Measurements from ENCODE around the gene TMEM132C. TPM values are rescaled to one million over a fixed set of nuclear protein-coding genes. Genes with fewer than 3 reads are reported as not detected.

TMEM132C gene
- total and polyA plus RNA-seq, 2 of the 8 experiments (the other 6 are each of a cell fraction or from before 2014, with no cell fraction given): 0.23 to 0.76 TPM

GRCh38 chr12:128483526-128484255, 216.7 kb downstream of the TMEM132C start:
- POLR2A ChIA-PET (ENCODE audit: partially characterized antibody): no interaction called here
- no peak overlapping the region for H4K8ac ChIP-seq (ENCODE audit: extremely low read depth, insufficient read depth, low read length)
- 92% methylated on average over 9 of the region's 9 CpGs; no CpG with 5 or more reads in 1 of the 2 experiments for WGBS, 2 experiments (ENCODE audit: extremely low coverage in 1 of 2, insufficient coverage in 1 of 2, insufficient read length in 1 of 2, insufficient replicate concordance in 2 of 2, low coverage in 1 of 2, low lambda C conversion rate in 2 of 2, missing lambda C conversion rate in 1 of 2)
- no peak for TF ChIP-seq EZH2 (IDR thresholded peaks at IDR 0.05; ENCODE audit: low read depth, low read length, severe bottlenecking)
- TF ChIP-seq BACH1 (IDR thresholded peaks at IDR 0.05; ENCODE audit: low read length): no peak
- TF ChIP-seq, protein P1, sequence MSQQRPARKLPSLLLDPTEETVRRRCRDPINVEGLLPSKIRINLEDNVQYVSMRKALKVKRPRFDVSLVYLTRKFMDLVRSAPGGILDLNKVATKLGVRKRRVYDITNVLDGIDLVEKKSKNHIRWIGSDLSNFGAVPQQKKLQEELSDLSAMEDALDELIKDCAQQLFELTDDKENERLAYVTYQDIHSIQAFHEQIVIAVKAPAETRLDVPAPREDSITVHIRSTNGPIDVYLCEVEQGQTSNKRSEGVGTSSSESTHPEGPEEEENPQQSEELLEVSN (IDR thresholded peaks at IDR 0.05): no peak
- TF ChIP-seq CBX8 (IDR thresholded peaks at IDR 0.05; ENCODE audit: borderline replicate concordance, low read depth, low read length): no peak
- no peak for TF ChIP-seq SIX5 (IDR thresholded peaks at IDR 0.05; ENCODE audit: low read depth, low read length)
- TF ChIP-seq SIRT6 (IDR thresholded peaks at IDR 0.05; ENCODE audit: low read length): no peak
- no peak for TF ChIP-seq ZNF274 (IDR thresholded peaks at IDR 0.05; ENCODE audit: borderline replicate concordance, extremely low read depth, low read length)
- TF ChIP-seq SAP30 (IDR thresholded peaks at IDR 0.05; ENCODE audit: insufficient read depth, insufficient replicate concordance, low read length): no peak
- TF ChIP-seq TEAD4 (IDR thresholded peaks at IDR 0.05; ENCODE audit: low read depth, low read length): no peak
- TF ChIP-seq JUN (IDR thresholded peaks at IDR 0.05; ENCODE audit: low read depth, low read length): no peak
- TF ChIP-seq KDM5A (IDR thresholded peaks at IDR 0.05; ENCODE audit: low read length): no peak
- TF ChIP-seq SUZ12 (IDR thresholded peaks at IDR 0.05; ENCODE audit: low read length): no peak
- TF ChIP-seq EP300 (IDR thresholded peaks at IDR 0.05; ENCODE audit: borderline replicate concordance in 1 of 2, low read depth in 2 of 2, low read length in 2 of 2): no peak

More at GRCh38 chr12:128483526-128484255, 216.7 kb downstream of the TMEM132C start:
- Histone ChIP-seq H3K36me3 (ENCODE audit: control insufficient read depth in 2 of 4, insufficient read depth in 4 of 4, low read length in 3 of 4) (no peaks in the 10 kb centered on the region), H4K5ac (ENCODE audit: insufficient read length, low read depth, low read length) (no peak overlapping the region), H2BK20ac (ENCODE audit: low read length) (no peak overlapping the region; the same call in 1 of the 2 replicates), H3K23ac (ENCODE audit: insufficient read length) (no peak overlapping the region), H3K79me1 (ENCODE audit: low read depth, low read length) (no peaks in the 10 kb centered on the region), H2AK5ac (ENCODE audit: low read depth, low read length) (no peak overlapping the region), H3K27me3 (replicated peaks in 1 of 4; ENCODE audit: control insufficient read depth in 3 of 4, extremely low read depth in 1 of 4, insufficient read depth in 3 of 4, low read length in 3 of 4) (no peaks in the 10 kb centered on the region; a peak in 1 of 7 replicates), H3K9ac (replicated peaks in 1 of 4; ENCODE audit: extremely low read depth in 1 of 4, low read depth in 3 of 4, low read length in 3 of 4) (no peak overlapping the region), H2BK5ac (ENCODE audit: low read depth, low read length) (no peak overlapping the region), H3K14ac (ENCODE audit: insufficient read length) (no peak overlapping the region), H3K4ac (replicated peaks; ENCODE audit: insufficient read length, low read depth, low read length) (no peak overlapping the region), H4K91ac (replicated peaks; ENCODE audit: insufficient read length, low read length) (no peak overlapping the region), H2BK15ac (ENCODE audit: low read length) (no peak overlapping the region), H2AFZ (ENCODE audit: low read length) (no peak overlapping the region), H3K4me2 (ENCODE audit: insufficient read depth in 1 of 2, low read depth in 2 of 2, low read length in 2 of 2) (no peak overlapping the region), H3K9me3 (ENCODE audit: insufficient read depth in 2 of 2, low read depth in 1 of 2, low read length in 1 of 2) (no peaks in the 10 kb centered on the region), H2BK120ac (replicated peaks; ENCODE audit: low read depth, low read length) (no peak overlapping the region), H3K4me3 (ENCODE audit: extremely low read depth in 1 of 4, insufficient read depth in 2 of 4, low read depth in 3 of 4, low read length in 4 of 4) (no peak overlapping the region), H2BK12ac (ENCODE audit: low read depth, low read length) (no peak overlapping the region), H3K23me2 (ENCODE audit: low read depth, low read length) (no peaks in the 10 kb centered on the region), H4K20me1 (replicated peaks in 1 of 2; ENCODE audit: control insufficient read depth in 1 of 2, insufficient read depth in 2 of 2, low read length in 2 of 2) (no peaks in the 10 kb centered on the region), H3K56ac (replicated peaks; ENCODE audit: insufficient read length, low read depth, low read length) (no peak overlapping the region), H3K4me1 (replicated peaks in 1 of 4; ENCODE audit: control insufficient read depth in 3 of 4, insufficient read depth in 4 of 4, low read length in 3 of 4) (no peaks in the 10 kb centered on the region), H3K27ac (ENCODE audit: low read depth, low read length) (no peak overlapping the region), H3K18ac (ENCODE audit: extremely low read depth, low read length) (no peak overlapping the region), H3K79me2 (ENCODE audit: control insufficient read depth in 1 of 2, insufficient read depth in 2 of 2, low read length in 2 of 2) (no peaks in the 10 kb centered on the region)
- FAIRE-seq (no peak), DNase-seq (ENCODE audit: low read depth in 1 of 2, low spot score in 2 of 2) (no peak)
- CTCF ChIA-PET (ENCODE audit: partially characterized antibody): no interaction called here
